Stomach (tissue), 9 donors: ENCODE results near the gene RNF130. TPM values are rescaled to one million over a fixed set of nuclear protein-coding genes. Genes with fewer than 3 reads are reported as not detected.

Experiments
- DNase-seq, 2 donors: peaks; one replicate each; pipeline versions ENCODE4 v3.0.0 to v3.0.0-alpha.2; 2013 to 2019
- H3K27ac ChIP-seq, 5 donors: fragments of 200-600 bp in 4 of 5; sonication (generic) in 4 of 5; one replicate each; pipeline ENCODE4 v1.5.1; 2013 to 2019; ENCODE audit warnings: mild to moderate bottlenecking in 1 of 5, moderate library complexity in 1 of 5
- H3K27me3 ChIP-seq, 3 donors: fragments of 200-600 bp; sonication (generic); one replicate each; pipeline ENCODE4 v1.5.1; 2017 to 2019; ENCODE audit warnings: mixed run types in 1 of 3
- H3K36me3 ChIP-seq, 4 donors: fragments of 200-600 bp; sonication (generic); 1 replicate in 3 of 4; 2 replicates in 1 of 4; pipeline ENCODE4 v1.5.1; 2016 to 2019
- H3K4me1 ChIP-seq, 4 donors: fragments of 200-600 bp; sonication (generic); one replicate each; pipeline ENCODE4 v1.5.1; 2016 to 2019
- H3K4me3 ChIP-seq, 4 donors: fragments of 200-600 bp; sonication (generic) in 3 of 4; one replicate each; pipeline ENCODE4 v1.5.1; 2016 to 2019; ENCODE audit warnings: mild to moderate bottlenecking in 1 of 4
- H3K9me3 ChIP-seq, 4 donors: fragments of 200-600 bp; sonication (generic); one replicate each; pipeline ENCODE4 v1.5.1; 2016 to 2019
- EP300 ChIP-seq: sonication (generic); formaldehyde crosslinking; IDR thresholded peaks from one replicate; pipeline ENCODE4 v1.6.1; 2017; ENCODE audit warnings: antibody characterized with exemption
- POLR2A ChIP-seq, 4 donors: fragments of 450-650 bp; IDR thresholded peaks; one replicate each; pipeline ENCODE4 v1.6.1; 2016; ENCODE audit warnings: antibody characterized with exemption in 4 of 4, control low read depth in 2 of 4, mild to moderate bottlenecking in 1 of 4, moderate library complexity in 1 of 4
- POLR2AphosphoS5 ChIP-seq, 3 donors: sonication (generic); formaldehyde crosslinking; IDR thresholded peaks; one replicate each; pipeline ENCODE4 v1.6.1; 2016; ENCODE audit warnings: antibody characterized with exemption in 3 of 3
- WGBS, 5 donors: extraction: QIAGEN DNeasy Blood & Tissue Kit in 3 of 5; methylation state at CpG; one replicate each; pipeline versions ENCODE4 v1.1.5 to v1.1.7; 2013 to 2018; 5-methylcytosine and 5-hydroxymethylcytosine counted together
- intact Hi-C: fragments of 100-400 bp; cut with DNase I; formaldehyde crosslinking; loops from one replicate; pipeline ENCODE4 v1.15.1; 2023; ENCODE audit warnings: low total_unique reads
- polyA plus RNA-seq, 3 donors: library from polyadenylated mRNA; stranded (reverse); fragments of 200-250 nt; gene quantifications; one replicate each; pipeline ENCODE4 v1.2.3, GENCODE V29; 2013
- total RNA-seq, 5 donors: library from RNA; depleted of rRNA; stranded (reverse); fragments of >200 nt; gene quantifications; one replicate each; pipeline versions ENCODE4 v1.1.0 to v1.2.3, GENCODE V29; 2014 to 2016
- TF ChIP-seq, protein P1 (sequence below), 7 experiments: fragments of 450-650 bp in 4 of 7; fragments of 200-600 bp in 3 of 7; sonication (generic) in 3 of 7; IDR thresholded peaks; one replicate each; pipeline ENCODE4 v1.5.1; 2016 to 2019; ENCODE audit warnings: antibody characterized with exemption in 7 of 7, control low read depth in 2 of 7, mild to moderate bottlenecking in 1 of 7
- donor health status: healthy with polysubstance abuse.
- donor health status: Bipolar disorder and iron deficiency.
- donor health status: healthy.

RNF130 gene
- total and polyA plus RNA-seq, 8 donors, result 27.0 to 87.8 (median 56.1) TPM

DNA sequence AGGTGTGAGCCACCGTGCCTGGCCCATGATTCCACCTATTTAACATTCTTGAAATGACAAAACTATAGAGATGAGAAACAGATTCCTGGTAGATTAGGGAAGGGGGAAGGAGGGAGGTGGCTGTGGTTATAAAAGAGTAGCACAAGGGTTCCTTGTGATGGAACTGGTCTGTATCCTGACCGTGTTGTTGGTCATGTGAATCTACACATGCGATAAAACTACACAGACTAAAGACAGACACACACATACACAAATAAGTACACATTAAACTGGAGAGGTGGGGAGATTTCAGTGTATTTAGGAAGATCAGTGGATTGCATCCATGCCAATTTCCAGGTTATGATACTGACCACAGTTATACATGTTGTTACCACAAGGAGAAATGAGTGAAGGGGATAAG, 60.9 kb downstream of the RNF130 start:
- H3K9me3 ChIP-seq, result no peaks in the 10 kb centered on the region
- WGBS, 5 donors, result 90 to 95% (median 93%) methylated on average over 3 of the region's 3 CpGs
- H3K4me1 ChIP-seq, result peaks cover 0 to 26% (median 9%) of the 10 kb centered on the region in 4 donors
- peaks cover 0 to 37% (median 26%) of the 10 kb centered on the region in 4 donors for H3K36me3 ChIP-seq
- no peak overlapping the region for H3K4me3 ChIP-seq
- TF ChIP-seq POLR2A (IDR thresholded peaks at IDR 0.05), result no peak
- no peaks in the 10 kb centered on the region for H3K27me3 ChIP-seq
- no peak overlapping the region for H3K27ac ChIP-seq
- no peak for DNase-seq
- intact Hi-C loops, result no loop called here

DNA sequence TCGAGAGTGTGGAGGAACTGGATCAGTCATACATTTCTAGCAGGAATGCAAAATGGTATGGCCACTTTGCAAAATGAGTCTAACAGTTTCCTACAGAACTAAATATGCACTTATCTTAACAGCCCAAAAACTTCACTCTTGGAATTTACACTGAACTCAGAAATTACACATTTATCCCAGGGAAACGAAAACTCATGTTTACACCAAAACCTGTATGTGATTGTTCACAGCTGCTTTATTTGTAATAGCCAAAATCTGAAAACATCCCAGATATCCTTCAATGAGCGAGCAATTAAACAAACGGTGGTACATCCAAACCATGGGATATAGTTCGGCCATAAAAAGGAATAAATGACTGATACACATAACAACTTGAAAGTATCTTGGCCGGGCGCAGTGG, 62.0 kb downstream of the RNF130 start:
- no peak for TF ChIP-seq POLR2A (IDR thresholded peaks at IDR 0.05)
- TF ChIP-seq, protein P1, sequence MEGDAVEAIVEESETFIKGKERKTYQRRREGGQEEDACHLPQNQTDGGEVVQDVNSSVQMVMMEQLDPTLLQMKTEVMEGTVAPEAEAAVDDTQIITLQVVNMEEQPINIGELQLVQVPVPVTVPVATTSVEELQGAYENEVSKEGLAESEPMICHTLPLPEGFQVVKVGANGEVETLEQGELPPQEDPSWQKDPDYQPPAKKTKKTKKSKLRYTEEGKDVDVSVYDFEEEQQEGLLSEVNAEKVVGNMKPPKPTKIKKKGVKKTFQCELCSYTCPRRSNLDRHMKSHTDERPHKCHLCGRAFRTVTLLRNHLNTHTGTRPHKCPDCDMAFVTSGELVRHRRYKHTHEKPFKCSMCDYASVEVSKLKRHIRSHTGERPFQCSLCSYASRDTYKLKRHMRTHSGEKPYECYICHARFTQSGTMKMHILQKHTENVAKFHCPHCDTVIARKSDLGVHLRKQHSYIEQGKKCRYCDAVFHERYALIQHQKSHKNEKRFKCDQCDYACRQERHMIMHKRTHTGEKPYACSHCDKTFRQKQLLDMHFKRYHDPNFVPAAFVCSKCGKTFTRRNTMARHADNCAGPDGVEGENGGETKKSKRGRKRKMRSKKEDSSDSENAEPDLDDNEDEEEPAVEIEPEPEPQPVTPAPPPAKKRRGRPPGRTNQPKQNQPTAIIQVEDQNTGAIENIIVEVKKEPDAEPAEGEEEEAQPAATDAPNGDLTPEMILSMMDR (IDR thresholded peaks at IDR 0.05), result no peak
- no peak for TF ChIP-seq EP300
- TF ChIP-seq POLR2AphosphoS5 (IDR thresholded peaks at IDR 0.05), result no peak
- Histone ChIP-seq H3K9me3 (no peaks in the 10 kb centered on the region), H3K27ac (no peak overlapping the region), H3K36me3 (peaks cover 0 to 35% (median 26%) of the 10 kb centered on the region in 4 donors), H3K27me3 (no peaks in the 10 kb centered on the region), H3K4me3 (no peak overlapping the region), H3K4me1 (peaks cover 0 to 26% (median 9%) of the 10 kb centered on the region in 4 donors)
- no peak for DNase-seq
- intact Hi-C loops, result no loop called here
- WGBS, 5 donors, result 75 to 88% (median 84%) methylated on average over 7 of the region's 7 CpGs

DNA sequence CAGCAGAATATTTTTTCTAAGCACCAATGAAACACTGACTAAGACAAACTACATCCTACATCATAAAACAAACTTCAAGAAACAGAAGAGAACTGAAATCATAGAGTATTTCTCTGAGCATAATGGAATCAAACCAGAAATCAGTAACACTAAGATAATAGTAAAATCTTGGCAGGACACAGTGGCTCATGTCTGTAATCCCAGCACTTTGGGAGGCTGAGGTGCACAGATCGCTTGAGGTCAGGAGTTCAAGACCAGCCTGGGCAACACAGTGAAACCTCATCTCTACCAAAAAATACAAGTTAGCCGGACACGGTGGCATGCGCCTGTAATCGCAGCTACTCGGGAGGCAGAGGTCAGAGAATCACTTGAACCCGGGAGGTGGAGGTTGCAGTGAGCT, 63.1 kb downstream of the RNF130 start:
- TF ChIP-seq, protein P1 (IDR thresholded peaks at IDR 0.05), result no peak
- TF ChIP-seq POLR2A (IDR thresholded peaks at IDR 0.05) (no peak), EP300 (no peak), POLR2AphosphoS5 (IDR thresholded peaks at IDR 0.05) (no peak)
- no peak for DNase-seq
- intact Hi-C loops, result no loop called here
- Histone ChIP-seq H3K36me3 (peaks cover 0 to 31% (median 26%) of the 10 kb centered on the region in 4 donors), H3K4me3 (no peak overlapping the region), H3K27ac (no peak overlapping the region), H3K9me3 (no peaks in the 10 kb centered on the region), H3K4me1 (peaks cover 0 to 33% (median 9%) of the 10 kb centered on the region in 4 donors), H3K27me3 (no peaks in the 10 kb centered on the region)
- 92 to 98% (median 96%) methylated on average over 7 of the region's 7 CpGs for WGBS, 5 donors

DNA sequence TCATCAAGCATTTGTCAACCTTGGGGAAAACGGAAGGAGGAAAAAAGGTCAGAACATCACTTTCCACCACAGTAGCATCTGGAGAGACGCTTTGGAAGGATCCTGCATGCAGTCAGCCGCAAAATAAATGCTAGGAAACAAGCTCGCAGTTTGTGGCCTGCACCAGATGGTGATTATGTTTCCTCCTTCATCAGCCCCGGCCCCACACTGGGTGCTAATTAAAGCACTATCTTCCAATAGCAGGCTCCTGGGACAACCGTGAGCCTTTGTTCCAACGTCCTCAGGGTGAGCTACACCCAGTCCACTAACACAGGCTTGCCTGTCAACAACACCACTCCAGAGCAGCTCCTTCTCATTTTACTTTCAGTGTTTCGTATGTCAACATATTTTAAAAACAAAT, 64.0 kb downstream of the RNF130 start:
- no peaks in the 10 kb centered on the region for H3K27me3 ChIP-seq
- TF ChIP-seq, protein P1 (IDR thresholded peaks at IDR 0.05), result no peak
- TF ChIP-seq POLR2AphosphoS5 (IDR thresholded peaks at IDR 0.05), result no peak
- no peak for TF ChIP-seq EP300
- H3K4me1 ChIP-seq, result peaks cover 0 to 41% (median 9%) of the 10 kb centered on the region in 4 donors
- H3K27ac ChIP-seq, result no peak overlapping the region
- H3K4me3 ChIP-seq, result no peak overlapping the region
- 55 to 59% (median 58%) methylated on average over 8 of the region's 8 CpGs for WGBS, 5 donors
- peak in 1 of 2 donors; percentile 52 for DNase-seq
- peaks cover 0 to 28% (median 22%) of the 10 kb centered on the region in 4 donors for H3K36me3 ChIP-seq
- intact Hi-C loops, result no loop called here
- H3K9me3 ChIP-seq, result no peaks in the 10 kb centered on the region

DNA sequence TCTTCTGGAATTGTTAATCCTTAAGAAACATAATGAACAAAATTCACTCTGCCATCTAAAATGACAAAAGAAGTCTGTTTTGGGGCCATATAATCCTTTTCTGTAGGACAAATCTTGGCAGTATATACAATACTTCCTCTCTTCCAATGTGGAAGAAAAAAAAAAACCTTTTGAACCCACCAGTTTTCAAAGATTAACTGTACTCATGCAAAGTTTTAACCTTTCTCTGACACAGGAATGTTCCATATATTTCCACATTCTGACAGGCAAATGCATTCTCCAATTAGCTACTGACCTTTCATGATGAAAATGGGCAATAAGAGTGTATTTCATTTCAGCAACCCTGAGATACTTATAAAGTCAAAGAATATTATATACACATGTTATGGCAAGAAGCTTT, 65.4 kb downstream of the RNF130 start:
- Histone ChIP-seq H3K27me3 (no peaks in the 10 kb centered on the region), H3K27ac (no peak overlapping the region), H3K4me1 (peaks cover 0 to 46% (median 9%) of the 10 kb centered on the region in 4 donors), H3K9me3 (no peaks in the 10 kb centered on the region), H3K36me3 (peaks cover 0 to 28% (median 24%) of the 10 kb centered on the region in 4 donors), H3K4me3 (no peak overlapping the region)
- intact Hi-C loops, result no loop called here
- TF ChIP-seq POLR2A (IDR thresholded peaks at IDR 0.05) (no peak), EP300 (no peak), POLR2AphosphoS5 (IDR thresholded peaks at IDR 0.05) (no peak)
- TF ChIP-seq, protein P1 (IDR thresholded peaks at IDR 0.05), result no peak
- no peak for DNase-seq
